Renal cortical epithelial cell (primary cell): ENCODE measurements around the gene GGTA1. TPM values are rescaled to one million over a fixed set of nuclear protein-coding genes. Genes with fewer than 3 reads are reported as not detected.
A peak's percentile ranks its signal among the peaks of the same experiment; 100 is the strongest.
"Not testable (repeated sequence)": the region's sequence is repeated elsewhere in the genome, so short reads cannot be mapped to it uniquely, and the experiment has no call there.

Source experiments
- DNase-seq: peaks from one replicate; pipeline ENCODE4 v3.0.0-alpha.2; 2011; ENCODE audit warnings: low read depth
- total RNA-seq: library from RNA; depleted of rRNA; stranded (reverse); fragments of >200 nt; gene quantifications from 2 replicates; pipeline ENCODE4 v1.2.3, GENCODE V29; 2014

The GGTA1 gene
- total RNA-seq, 1 donor from 2014 or later: not detected

DNA sequence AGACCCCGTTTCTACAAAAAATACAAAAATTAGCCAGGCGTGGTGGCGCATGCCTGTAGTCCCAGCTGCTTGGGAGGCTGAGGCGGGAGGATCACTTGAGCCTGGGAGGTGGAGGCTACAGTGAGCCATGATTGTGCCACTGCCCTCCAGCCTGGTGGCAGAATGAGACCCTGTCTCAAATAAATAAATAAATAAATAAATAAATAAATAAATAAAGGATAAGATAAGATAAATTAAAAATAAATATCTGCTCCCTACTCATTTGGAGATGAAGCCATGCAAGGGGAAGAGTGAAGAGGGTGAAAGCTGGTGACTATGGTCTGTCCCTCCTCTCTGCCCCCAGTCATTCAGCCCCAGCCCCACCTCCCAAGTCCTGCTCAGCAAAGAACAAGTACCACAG lies 41.2 kb downstream of the GGTA1 start:
- DNase-seq: not testable (repeated sequence)

DNA sequence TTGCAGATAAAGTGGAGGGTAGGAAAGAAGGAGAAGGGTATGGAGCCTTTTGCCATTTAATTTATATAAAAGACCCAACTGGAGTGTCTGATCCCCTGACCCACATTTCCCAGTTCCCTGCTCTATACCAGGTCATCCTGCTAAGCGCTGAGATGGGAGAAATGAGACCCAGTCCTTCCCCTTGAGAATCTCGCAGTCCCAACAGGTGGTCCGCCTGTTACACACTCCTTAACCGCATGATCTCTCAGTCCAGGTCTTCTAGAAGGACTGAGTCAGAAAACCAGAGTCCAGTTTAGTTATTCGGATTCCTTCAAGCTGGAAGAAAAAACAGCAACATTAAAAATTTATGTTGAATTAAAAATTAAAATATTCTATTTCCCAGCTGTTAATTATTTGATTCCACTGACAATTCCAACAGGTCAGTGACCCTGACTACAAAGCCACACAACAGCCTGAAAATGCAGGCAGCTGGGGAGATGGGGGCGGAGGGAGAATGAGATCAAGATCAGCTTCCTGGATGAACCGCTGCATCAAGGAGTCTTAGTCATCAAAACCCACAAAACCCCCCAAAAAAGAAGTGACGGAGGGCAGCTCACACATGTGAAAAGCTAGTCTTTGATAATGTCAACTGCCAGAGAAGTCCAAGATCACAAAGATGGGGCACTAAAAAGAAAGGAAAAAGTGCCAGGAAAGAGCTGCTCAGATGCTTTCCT lies 44.0 kb downstream of the GGTA1 start:
- no peak for DNase-seq

DNA sequence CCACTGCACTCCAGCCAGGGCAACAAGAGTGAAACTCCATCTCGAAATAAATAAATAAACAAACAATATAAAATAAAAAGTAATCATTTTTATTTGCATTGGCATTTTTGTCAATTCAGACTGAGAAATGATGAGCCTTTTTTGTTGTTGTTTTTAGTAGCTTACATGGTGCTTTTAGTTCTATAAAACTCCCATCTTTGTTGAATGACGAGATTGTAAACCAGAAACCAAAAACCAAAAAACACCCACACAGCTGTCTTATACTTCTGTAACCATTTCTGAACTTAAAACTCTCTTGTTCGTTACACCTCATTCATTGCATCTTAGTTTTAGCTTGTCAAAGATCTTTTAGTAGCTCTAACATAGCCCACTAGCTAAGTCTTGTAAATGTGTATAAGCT lies 44.7 kb downstream of the GGTA1 start:
- no peak for DNase-seq

DNA sequence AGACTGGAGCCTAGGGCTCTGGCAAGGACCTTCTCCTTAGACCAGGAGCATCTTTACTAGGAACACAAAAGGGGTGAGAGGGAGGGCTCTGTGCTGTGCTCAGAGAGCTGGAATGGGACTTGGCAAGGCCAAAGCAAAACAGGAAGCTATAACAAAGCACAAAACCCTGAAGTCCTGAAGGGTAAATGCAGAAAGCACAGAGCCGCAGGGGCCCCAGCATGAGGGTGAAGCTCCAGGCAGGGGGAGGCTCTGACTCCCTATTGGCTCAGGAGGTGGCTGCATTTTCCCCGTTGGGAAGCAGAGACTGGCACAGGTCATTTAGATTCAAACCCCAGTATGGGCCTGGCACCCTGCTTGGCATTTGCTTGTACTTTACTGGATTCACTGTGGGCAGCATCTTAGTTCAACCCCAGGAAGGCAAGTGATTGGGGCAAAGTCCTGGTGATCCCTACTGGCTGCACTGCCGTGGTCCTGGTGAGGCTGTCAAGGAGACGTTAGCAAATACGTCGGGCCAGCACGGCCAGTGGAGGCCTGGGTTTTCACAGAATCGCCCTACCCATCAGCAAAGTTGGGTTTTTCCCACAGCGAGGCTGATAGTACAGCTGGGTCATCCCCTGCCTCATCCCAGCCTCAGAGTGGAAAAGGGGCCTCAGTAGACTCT lies 46.3 kb downstream of the GGTA1 start:
- DNase-seq: no peak

DNA sequence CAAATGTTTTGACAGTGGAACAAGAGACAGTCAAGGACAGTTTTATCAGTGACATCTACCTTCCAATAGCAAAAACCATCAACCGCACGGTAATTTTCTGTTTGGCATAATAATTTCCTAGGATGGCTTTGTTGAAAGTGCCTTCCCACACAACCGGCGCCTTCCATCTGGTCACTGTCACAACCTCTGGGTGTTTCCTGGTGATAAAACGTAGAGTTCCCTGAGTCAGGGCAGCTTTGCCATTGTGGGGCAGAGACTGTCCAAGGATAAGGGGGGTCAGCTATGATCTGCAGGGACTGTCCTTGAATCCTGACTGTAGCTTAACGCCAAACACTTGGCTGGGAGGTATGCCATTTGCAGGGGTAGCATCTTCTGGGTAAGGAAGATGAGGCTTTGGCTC lies 47.6 kb downstream of the GGTA1 start:
- no peak for DNase-seq

DNA sequence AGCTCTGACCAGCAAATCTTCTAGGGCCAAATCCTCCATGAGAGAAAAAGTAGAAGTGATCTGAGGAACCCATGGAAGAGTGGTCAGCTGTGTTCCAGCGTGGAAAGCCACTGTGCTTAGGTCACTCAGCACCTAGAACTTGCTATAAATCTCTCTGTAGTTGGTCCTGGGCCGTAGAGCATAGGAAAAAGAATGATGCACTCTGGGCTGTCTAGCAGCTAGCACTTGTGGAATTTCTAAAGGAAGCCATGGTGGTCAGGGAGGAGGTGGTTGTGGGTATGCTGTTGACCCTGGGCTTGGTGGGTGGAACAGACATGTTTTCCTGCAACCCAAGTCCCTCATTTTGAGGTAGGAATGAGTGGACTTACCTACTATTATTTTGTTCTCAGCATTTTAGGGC lies 48.1 kb downstream of the GGTA1 start:
- DNase-seq: peak; percentile 51

DNA sequence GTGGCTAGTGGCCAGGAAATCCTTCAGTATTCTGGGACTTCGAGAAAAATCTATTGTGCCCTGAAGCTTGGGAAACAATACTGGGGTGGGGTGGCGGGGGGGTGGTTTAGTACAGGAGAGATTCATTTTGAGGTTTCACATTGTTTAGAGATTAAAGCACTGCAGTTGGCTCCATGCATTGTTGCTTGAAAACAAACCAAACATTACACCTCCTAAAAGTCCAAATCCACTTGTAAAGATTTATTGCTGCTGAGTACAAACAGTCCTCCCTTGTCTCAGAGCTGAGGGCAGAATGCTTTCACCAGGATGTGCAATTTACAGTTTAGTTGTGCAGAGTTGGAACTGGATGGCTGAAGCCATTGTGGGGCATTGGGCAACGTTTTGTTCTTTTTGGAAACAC lies 49.4 kb downstream of the GGTA1 start:
- DNase-seq: peak; percentile 77

DNA sequence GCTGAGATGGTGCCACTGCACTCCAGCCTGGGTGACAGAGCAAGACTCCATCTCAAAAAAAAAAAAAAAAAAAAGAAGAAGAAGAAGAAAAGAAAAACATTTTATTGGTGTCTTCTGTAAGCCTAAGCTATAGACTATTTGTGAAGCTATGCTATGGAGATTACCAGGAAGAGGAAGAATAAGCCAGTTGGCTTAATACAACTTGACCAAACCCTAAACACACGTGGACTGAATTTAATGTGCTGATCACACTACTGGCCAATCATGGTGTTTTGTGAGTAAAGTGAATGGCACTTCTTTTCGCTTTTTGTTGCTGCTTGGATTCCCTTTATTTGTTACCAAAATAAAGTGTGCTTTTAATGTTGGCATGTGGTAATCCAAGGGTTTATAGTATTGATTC lies 49.9 kb downstream of the GGTA1 start:
- DNase-seq: no peak

DNA sequence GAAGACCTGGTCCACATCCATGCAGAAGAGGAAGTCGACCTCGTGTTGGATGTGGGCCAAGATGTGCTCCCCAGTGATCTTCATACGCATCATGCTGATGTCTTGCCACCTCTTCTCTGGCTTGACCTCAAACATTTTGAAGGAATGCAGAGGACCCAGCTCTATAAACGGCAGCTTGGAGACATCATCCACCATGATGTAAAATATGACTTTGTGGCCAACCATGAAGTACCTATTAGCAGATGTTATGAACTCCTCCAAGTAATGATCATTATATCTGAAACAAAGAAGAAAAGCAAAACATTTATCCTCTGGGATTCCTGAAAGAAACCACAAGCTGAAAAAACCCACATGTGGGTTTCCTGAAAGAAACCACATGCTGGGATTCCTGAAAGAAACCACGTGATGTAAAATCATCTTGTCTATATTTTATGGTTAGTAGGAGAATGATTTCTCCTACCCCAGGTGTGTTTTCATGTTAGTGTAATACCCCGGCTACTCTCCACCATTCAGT lies 52.3 kb downstream of the GGTA1 start:
- peak; percentile 76 for DNase-seq

DNA sequence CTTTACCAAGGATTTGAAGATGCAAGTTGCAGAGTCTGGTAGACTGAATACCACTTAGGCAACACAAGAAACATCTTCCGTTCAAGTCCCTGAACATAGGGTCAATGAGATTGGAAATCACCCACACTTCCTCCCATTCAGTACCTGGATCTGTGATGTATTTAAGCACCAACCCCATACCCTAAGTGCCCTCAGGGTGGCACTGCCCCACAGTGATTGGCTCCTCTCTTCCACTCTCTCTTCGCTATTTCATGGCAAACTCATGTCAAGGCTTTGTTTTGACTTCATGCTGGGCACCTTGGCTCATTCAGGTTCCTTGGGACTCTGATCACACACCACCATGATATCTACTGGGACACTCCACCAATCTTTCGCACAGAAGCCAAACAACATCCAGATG lies 53.7 kb downstream of the GGTA1 start:
- no peak for DNase-seq

DNA sequence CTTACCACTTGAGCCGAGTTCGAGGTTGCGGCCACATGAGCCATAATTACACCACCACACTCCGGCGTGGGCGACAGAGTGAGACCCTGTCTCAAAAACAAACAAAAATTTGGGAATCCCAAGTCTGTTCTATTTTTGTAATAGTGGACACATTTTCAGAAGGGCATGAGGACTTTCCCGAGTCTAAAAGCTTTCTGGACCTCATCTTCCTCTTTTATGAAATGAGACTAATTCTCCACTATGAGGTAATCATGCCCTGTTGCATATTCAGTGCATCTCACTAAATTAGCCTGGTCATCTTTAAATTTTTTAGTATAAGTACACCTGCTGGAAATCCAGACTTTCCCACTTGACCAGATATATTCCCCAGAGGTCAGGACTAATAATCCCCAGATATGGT lies 55.7 kb downstream of the GGTA1 start:
- DNase-seq: no peak

DNA sequence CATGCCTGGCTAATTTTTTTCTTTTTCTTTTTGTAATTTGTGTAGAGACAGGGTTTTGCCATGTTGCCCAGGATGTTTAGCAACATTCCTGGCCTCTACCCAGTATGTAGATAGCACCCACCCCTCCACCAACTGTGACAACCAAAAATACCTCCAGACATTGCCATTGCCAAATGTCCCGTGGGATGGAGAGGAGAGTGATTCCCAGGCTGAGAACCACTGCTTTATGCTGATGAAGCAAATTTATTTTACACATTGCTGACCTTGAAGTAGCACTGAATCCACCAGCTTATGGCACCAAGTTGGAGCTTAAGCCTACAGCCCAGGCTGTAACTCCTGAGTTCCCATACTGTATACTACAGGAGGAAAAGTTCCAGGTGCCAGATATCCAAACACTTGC lies 58.5 kb downstream of the GGTA1 start:
- no peak for DNase-seq

DNA sequence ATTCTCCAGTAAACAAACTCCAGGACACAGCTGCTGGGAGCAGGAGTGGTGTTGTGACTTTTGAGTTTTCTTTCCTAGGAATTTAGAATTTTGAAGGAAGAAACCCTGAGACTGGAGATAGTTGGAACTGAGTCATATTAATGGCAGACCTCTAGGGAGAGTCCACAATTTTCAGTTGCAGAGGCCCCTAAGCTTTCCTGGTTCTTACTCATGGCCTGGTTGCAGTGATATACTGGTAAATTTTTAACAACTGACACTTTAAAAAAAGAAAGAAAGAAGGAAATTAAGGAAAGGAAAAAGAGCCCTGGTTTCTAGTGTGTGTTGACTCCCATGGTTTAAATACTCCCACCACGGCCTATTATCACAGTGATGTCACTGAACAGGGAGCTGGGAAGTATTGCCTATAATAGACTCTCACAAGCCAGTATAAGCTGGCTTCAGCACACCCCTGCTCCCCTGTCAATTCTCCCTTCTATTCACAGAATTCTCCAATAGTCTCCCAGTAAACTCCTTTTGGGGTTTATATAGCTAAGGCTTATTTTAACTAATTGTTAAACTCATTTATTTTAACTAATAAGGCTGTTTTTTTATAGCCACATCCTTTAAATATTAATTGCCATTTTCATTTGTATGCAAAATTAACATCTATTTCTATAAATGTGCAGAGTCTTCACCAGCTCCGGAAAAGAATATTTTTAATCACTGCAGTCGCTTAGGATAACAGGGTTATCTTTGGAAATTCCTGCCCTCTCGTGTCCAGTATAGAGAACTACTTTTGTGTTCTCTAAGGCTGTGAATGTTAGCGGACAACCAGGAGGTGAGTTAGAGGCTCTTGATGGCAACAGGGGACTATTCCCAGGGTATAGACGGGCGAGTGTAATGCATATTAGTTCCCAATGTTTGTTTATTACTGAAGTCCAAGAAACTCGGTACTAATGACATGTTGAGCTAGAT lies 59.7 kb downstream of the GGTA1 start:
- peak; percentile 59 for DNase-seq

DNA sequence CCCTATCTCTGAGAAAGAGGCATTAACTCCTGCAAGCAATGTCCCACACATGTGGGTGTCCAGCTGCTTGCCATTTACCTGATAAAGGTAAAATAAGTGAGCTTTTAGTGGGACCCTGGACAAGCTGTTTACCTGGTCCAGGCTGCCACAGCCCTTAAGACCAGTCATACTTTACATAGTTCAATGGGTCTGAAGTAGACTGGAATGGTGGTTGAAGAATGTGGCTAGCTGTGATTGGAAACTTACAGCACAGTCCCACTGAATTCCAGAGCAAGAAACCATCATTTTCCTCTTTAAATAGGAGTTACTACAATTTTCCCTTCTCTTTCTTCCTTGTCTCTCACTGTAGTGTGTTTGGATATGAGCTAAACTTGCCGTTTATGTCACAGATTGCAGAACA lies 60.6 kb downstream of the GGTA1 start:
- no peak for DNase-seq

DNA sequence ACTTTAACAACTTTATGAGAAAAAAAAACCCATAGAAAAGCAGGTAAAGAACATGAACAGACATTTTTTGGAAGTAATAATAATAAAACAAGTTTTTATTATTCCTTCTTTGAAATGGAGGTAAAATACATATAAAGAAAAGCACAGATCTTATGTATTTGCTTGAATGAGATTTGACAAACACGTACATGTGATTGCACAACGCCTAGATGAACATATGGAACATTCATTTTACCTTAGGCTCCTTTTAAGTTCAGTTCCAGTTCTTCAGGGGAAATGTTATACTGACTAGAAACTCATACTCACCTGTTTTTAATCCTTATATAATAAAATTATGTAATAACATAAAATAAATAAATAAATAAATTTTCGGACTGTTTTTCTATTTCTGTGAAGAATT lies 61.8 kb downstream of the GGTA1 start:
- DNase-seq: no peak

DNA sequence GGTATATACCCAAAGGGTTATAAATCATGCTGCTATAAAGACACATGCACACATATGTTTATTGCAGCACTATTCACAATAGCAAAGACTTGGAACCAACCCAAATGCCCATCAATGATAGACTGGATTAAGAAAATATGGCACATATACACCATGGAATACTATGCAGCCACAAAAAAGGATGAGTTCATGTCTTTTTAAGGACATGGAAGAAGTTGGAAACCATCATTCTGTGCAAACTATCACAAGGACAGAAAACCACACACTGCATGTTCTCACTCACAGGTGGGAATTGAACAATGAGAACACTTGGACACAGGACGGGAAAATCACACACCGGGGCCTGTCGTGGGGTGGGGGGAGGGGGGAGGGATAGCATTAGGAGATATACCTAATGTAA lies 62.6 kb downstream of the GGTA1 start:
- not testable (repeated sequence) for DNase-seq

DNA sequence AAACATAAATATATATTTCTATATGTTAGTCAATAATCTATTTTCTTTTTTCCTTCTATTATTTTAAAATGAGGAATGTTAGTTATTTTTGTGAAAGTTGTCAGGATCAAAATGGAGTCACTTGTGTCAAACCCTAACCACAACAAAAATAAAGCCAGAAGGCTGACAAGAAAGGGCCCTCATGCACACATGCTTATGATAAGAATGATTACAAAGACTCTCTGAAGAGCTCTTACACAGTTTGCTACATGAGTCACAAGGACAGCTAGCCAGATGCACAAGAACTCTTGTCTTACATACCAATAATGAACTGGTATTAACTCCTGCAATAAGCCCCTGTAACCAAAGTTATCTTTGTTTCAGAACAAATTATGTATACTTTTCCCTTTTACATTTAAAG lies 64.7 kb downstream of the GGTA1 start:
- DNase-seq: no peak

DNA sequence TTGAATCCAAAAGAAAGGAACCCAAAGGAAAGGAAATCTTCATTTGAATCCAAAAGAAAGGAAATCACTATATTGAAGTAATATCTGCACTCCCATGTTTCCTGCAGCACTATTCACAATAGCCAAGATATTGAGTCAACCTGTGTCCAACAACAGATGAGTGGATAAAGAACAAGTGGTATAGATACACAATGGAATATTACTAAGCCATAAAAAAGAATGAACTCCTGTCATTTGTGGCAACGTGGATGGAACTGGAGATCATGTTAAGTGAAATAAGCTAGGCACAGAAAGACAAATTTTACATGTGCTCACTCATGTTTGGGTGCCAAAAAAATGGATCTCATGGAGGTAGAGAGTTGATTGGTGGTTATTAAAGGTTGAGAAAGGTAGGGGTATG lies 71.7 kb downstream of the GGTA1 start:
- DNase-seq: no peak

DNA sequence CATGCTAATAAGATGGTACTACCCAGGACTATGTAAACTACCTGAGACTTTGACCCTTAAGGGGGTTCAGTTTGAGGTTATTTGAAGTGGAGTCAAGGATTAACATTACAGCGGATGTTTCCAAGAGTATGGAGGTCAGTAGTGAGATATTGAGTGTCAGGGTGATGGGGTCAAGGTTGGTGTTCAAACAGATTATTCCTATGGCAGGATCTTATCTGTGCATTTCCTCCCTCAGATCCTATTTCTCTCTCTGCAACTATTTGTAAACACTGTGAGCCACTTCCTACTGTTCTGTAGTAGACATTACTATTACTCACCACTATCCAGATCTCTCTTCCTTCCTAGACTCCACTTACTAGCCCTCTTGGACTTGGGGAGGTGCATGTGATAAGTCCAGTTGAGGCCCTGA lies 75.6 kb downstream of the GGTA1 start:
- no peak for DNase-seq

DNA sequence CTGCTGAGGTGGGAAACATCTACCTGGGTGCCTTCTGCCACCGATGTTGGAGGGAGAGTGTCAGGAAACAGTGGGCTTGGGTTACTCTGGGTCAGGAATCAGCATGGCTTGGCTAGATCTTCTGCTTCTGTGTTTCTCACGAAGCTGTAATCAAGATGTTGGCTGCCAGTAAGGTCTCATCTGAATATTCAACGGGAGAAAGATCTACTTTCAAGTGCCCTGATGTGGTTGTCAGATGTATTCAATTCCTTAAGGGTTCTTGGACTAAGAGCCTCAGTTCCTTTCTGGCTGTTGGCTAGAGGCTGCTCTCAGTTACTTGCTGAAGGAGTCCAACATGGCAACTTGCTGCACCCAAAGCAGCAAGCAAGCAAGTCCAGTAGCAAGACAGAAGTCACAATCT lies 87.7 kb downstream of the GGTA1 start:
- DNase-seq: no peak

DNA sequence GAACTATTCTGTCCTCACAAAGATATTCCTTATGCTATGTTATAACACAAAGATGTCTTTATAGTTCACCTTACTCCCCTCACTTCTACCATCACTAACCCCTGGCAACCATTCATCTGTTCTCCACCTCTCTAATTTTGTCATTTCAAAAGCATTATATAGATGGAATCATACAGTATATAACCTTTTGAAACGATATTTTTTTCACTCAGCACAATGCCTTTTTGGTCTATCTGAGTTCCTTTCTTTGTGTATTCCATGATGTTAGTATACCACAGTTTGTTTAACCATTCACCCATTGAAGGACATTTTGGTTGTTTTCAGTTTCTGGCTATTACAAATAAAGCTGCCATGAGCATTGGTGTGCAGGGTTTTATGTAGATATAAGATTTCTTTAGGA lies 93.7 kb downstream of the GGTA1 start:
- no peak for DNase-seq
